Measurements from ENCODE around the gene SLC1A3.

GRCh38 chr5:36655161-36655560 is 48.8 kb downstream of the SLC1A3 start:
- TF ChIP-seq YY1 (IDR thresholded peaks at IDR 0.05; ENCODE audit: low read depth) = no peak
- no peak for TF ChIP-seq USF1 (IDR thresholded peaks at IDR 0.05)
- no peak for TF ChIP-seq RAD21 (IDR thresholded peaks at IDR 0.05; ENCODE audit: low read depth)
- no peak for TF ChIP-seq TCF12 (IDR thresholded peaks at IDR 0.05; ENCODE audit: low read depth)
- no peak for TF ChIP-seq REST (IDR thresholded peaks at IDR 0.05; ENCODE audit: low read depth)
- TF ChIP-seq NFIC (IDR thresholded peaks at IDR 0.05) = no peak
- no peak for TF ChIP-seq TAF1 (IDR thresholded peaks at IDR 0.05; ENCODE audit: low read depth)
- TF ChIP-seq EGR1 (IDR thresholded peaks at IDR 0.05) = no peak
